ENCODE data around the gene ATG4A. TPM values are rescaled to one million over a fixed set of nuclear protein-coding genes. Genes with fewer than 3 reads are reported as not detected.

ATG4A gene
- total and polyA plus RNA-seq, 2 donors (not counting 3 experiments of a cell fraction or from before 2014, with no cell fraction given), result 13.2 to 28.7 TPM

DNA sequence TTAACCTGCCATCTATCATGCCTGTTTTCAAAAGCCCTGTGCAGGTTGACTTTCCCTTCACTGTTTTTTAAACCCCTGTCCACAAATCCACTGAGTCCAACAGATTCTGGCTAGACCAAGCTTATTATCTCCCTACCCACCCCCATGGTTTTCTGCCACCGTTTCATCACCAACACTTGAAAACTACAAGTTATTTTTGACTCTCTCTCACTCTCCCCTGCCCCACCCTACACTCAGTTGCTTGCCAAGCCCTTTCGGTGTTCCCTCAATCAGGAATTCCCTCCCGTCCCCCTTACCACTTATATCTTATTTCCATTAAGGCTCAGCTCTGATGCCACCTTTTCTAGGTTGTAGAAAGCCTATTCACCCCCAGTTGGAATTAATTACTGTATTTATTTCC, 29.7 kb downstream of the ATG4A start:
- BruUV-seq (replicated peaks), result no TSS peak
- no peaks in the 10 kb centered on the region for H4K20me1 ChIP-seq (replicated peaks; ENCODE audit: control insufficient read depth, extremely low read depth, insufficient read depth, low read length)
- dilution Hi-C loops (cut with MboI; ENCODE audit: extremely low pct_ligation_motif_present, low sequenced_read_pairs), result no loop called here
- no peaks in the 10 kb centered on the region for H3K9me1 ChIP-seq (replicated peaks; ENCODE audit: control insufficient read depth, extremely low read depth, insufficient read depth, low read length)
- peaks cover 19% of the 10 kb centered on the region for H3K79me2 ChIP-seq (ENCODE audit: control insufficient read depth, insufficient read depth, low read length)
- no peaks in the 10 kb centered on the region for H3K9me3 ChIP-seq (replicated peaks; ENCODE audit: control insufficient read depth, insufficient read depth, low read length)
- no peak overlapping the region for H3K4me2 ChIP-seq (ENCODE audit: insufficient read depth, low read length)
- no peaks in the 10 kb centered on the region for H3K27me3 ChIP-seq (ENCODE audit: control insufficient read depth in 2 of 2, insufficient read depth in 2 of 2, low read length in 2 of 2)
- no peak for FAIRE-seq
- intact Hi-C loops (cut with micrococcal nuclease), result no loop called here
- no peak for TF ChIP-seq POLR2A (IDR thresholded peaks at IDR 0.05; ENCODE audit: low read depth, low read length)
- no peak for TF ChIP-seq MYC (IDR thresholded peaks at IDR 0.05; ENCODE audit: low read depth, low read length)
- TF ChIP-seq POLR2AphosphoS5 (IDR thresholded peaks at IDR 0.05; ENCODE audit: insufficient read depth, low read depth, low read length), result no peak
- TF ChIP-seq JUN (IDR thresholded peaks at IDR 0.05; ENCODE audit: borderline replicate concordance, insufficient read depth, insufficient read length, low read depth), result no peak
- no peak for TF ChIP-seq EZH2 (IDR thresholded peaks at IDR 0.05; ENCODE audit: borderline replicate concordance, low read depth, low read length, severe bottlenecking)
- no peak for TF ChIP-seq GATA2 (IDR thresholded peaks at IDR 0.05; ENCODE audit: insufficient read depth, insufficient read length, low read depth, low read length)
- no peak for TF ChIP-seq FOS (IDR thresholded peaks at IDR 0.05; ENCODE audit: borderline replicate concordance, insufficient read depth, low read length)
- TF ChIP-seq CTCF (IDR thresholded peaks at IDR 0.05; ENCODE audit: extremely low read depth in 1 of 2, insufficient read depth in 1 of 2, low read depth in 1 of 2, low read length in 2 of 2), result no peak
- no peak for TF ChIP-seq MAX (IDR thresholded peaks at IDR 0.05; ENCODE audit: insufficient read depth, insufficient read length)
- peaks cover 6% of the 10 kb centered on the region for H3K4me1 ChIP-seq (ENCODE audit: control insufficient read depth, extremely low read depth, insufficient read depth, low read length)
- no peak overlapping the region for H3K9ac ChIP-seq (replicated peaks; ENCODE audit: extremely low read depth, insufficient read depth, low read length)
- POLR2A ChIA-PET, result no interaction called here
- H3K4me3 ChIP-seq (replicated peaks in 1 of 3; ENCODE audit: insufficient read depth in 1 of 3, low read depth in 1 of 3, low read length in 3 of 3), result no peak overlapping the region
- H2AFZ ChIP-seq (ENCODE audit: low read depth, low read length), result no peak overlapping the region
- DNase-seq (ENCODE audit: low read depth, low spot score), result no peak
- H3K27ac ChIP-seq (ENCODE audit: insufficient read depth, low read depth, low read length), result no peak overlapping the region
- CTCF ChIA-PET, result no interaction called here
- no peaks in the 10 kb centered on the region for H3K36me3 ChIP-seq (ENCODE audit: control insufficient read depth in 2 of 2, extremely low read depth in 1 of 2, insufficient read depth in 2 of 2, low read length in 2 of 2)
